ENCODE results near the gene LRFN2.

Gene LRFN2

GRCh38 chr6:40422046-40422445 lies 165.1 kb downstream of the LRFN2 start:
- no peak for DNase-seq (ENCODE audit: extremely low read depth, low read depth)
- no peak for TF ChIP-seq CTCF (IDR thresholded peaks at IDR 0.05; ENCODE audit: low read depth, low read length)

DNA sequence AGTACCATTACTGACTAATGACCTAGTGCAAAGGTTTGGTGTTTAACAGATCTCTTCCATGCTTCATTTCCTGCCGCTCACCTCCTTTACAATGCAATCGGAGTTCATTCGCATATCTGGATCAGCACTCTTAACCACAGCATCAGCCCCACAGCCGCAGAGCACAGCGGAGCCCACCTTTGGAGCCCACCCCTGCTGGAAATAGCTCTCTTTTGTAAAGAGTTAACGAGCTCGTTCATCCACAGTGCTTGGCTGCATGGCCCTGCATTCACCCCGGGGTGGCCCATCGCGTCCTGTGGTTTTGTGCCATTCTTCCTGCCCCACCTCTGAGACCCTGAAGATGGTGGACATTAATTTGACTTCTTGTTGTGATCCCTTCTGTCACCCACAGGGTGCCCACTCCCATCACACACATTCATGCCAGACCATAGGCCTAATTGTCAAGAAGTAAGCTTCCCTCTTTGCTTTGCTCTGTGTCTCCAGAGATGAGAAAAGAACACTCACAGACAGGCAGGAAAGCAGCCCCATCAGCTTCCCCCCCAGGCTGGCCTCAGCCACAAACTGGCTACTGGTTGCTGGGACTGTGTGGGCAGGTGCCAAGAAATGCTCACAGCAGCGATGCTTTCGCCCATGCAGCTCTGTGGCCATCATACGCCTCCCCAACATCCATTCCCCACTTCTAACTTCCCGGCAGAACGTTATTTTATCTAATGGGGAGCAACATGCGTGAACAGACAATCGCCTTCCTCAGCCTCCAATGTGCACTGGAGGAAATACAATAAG lies 167.0 kb downstream of the LRFN2 start:
- DNase-seq (ENCODE audit: extremely low read depth, low read depth), result no peak
- TF ChIP-seq CTCF (IDR thresholded peaks at IDR 0.05; ENCODE audit: low read depth, low read length), result no peak

GRCh38 chr6:40419377-40419776 lies 167.8 kb downstream of the LRFN2 start:
- DNase-seq (ENCODE audit: extremely low read depth, low read depth), result no peak

GRCh38 chr6:40417031-40417430 lies 170.1 kb downstream of the LRFN2 start:
- TF ChIP-seq CTCF (IDR thresholded peaks at IDR 0.05; ENCODE audit: low read depth, low read length), result no peak
- DNase-seq (ENCODE audit: extremely low read depth, low read depth), result no peak

More at GRCh38 chr6:40419377-40419776, 167.8 kb downstream of the LRFN2 start:
- no peak for TF ChIP-seq CTCF (IDR thresholded peaks at IDR 0.05; ENCODE audit: low read depth, low read length)

DNA sequence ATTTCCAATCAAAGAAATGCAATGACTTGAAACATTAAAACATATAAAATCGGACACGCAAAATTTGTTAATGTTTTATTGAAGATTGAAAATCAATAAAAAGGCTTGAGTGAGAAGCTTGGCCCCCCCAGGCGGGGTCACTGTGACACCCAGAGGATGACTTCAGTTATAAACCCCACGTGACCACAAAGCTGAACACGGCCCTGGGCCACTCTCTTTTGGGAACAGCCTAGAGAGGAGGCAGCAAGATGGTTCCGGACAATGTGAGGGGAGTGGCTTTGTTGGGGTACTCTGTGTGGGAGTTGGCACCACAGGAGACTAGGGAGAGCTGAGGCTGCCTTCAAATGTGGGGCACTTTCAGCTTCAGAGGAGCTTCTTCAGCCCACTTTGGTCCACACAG lies 172.5 kb downstream of the LRFN2 start:
- no peak for DNase-seq (ENCODE audit: extremely low read depth, low read depth)
- TF ChIP-seq CTCF (IDR thresholded peaks at IDR 0.05; ENCODE audit: low read depth, low read length), result no peak

DNA sequence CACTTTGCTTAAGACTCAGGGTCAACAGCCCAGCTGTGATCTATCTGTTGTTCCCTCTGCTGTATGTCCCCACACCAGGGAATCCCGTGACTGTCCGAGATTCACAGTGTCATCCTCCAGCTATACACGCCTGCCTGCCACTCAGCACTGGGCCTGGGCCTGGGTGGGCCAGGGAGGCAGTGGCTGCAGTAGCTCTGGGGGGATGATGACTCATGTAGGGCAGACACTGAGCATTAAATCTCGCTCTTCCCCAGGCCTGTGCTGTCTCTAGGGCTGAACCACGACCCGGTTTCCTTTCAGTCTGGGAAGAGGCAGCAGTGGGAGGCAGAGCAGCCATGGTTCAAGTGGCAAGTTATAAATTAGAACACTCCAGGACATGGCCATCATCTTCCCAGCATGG lies 173.9 kb downstream of the LRFN2 start:
- no peak for TF ChIP-seq CTCF (IDR thresholded peaks at IDR 0.05; ENCODE audit: low read depth, low read length)
- DNase-seq (ENCODE audit: extremely low read depth, low read depth), result no peak

DNA sequence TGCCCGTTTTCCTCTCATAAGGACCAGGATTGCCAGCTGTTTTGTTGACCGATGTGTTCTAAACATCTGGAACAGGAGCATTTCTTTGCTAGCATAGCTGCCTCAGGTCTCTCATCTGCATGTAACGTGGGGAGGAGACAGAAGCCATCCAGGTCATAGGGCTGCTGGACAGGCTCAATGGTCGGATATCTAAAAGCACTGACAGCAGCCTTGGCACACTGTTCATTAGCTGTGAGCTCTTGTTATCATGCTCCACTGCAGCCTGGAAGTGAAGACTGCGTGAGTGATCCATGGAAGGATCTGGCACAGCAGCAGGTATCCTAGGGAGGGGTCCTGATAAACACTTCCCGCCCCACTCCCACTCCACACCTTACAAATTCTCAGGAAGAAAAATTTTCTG lies 175.3 kb downstream of the LRFN2 start:
- no peak for TF ChIP-seq CTCF (IDR thresholded peaks at IDR 0.05; ENCODE audit: low read depth, low read length)

More for the DNA sequence above, 175.3 kb downstream of the LRFN2 start:
- no peak for DNase-seq (ENCODE audit: extremely low read depth, low read depth)

Measured in AG09319 (cell line).